B cell (primary cell): ENCODE results near the gene APCDD1L. TPM values are rescaled to one million over a fixed set of nuclear protein-coding genes. Genes with fewer than 3 reads are reported as not detected.
"Not testable (repeated sequence)": the region's sequence is repeated elsewhere in the genome, so short reads cannot be mapped to it uniquely, and the experiment has no call there.

Source experiments
- ATAC-seq: fragments of 200-7000 bp; cut with Tn5 transposase; one replicate; pipeline ENCODE4 v1.10.0; 2021; ENCODE audit warnings: low read depth, mild to moderate bottlenecking, moderate number of reproducible peaks, moderate library complexity
- CTCF ChIA-PET: fragments of 350-600 bp; sonication (Branson Sonifier 250); formaldehyde crosslinking; loops from one replicate; lab custom pipeline; 2021; ENCODE audit warnings: antibody characterized with exemption, inconsistent platforms; lab: Charles Lee
- POLR2A ChIA-PET: fragments of 350-600 bp; sonication (Branson Sonifier 250); formaldehyde crosslinking; loops from one replicate; lab custom pipeline; 2021; ENCODE audit warnings: antibody characterized with exemption; lab: Charles Lee
- DNase-seq: peaks from one replicate; pipeline ENCODE4 v3.0.0; 2013
- H2AFZ ChIP-seq: 2 replicates; pipeline ENCODE4 v1.6.1; 2012; ENCODE audit warnings: mild to moderate bottlenecking, low read depth, low read length; ENCODE audit not compliant: insufficient read depth, poor library complexity, severe bottlenecking
- H3K27ac ChIP-seq, 2 donors: 1 replicate in 1 of 2; 2 replicates in 1 of 2; pipeline ENCODE4 v1.5.1; 2012 to 2013; ENCODE audit warnings: low read length in 2 of 2, mild to moderate bottlenecking in 2 of 2, moderate library complexity in 1 of 2
- H3K27me3 ChIP-seq, 4 experiments: fragments of 200-600 bp in 1 of 4; sonication (generic) in 1 of 4; replicated peaks in 1 of 4; 1 replicate in 2 of 4; 2 replicates in 2 of 4; pipeline versions ENCODE4 v1.6.1 to v1.7.0; 2013 to 2016; ENCODE audit warnings: low read length in 3 of 4, mild to moderate bottlenecking in 2 of 4, mixed read lengths in 1 of 4, moderate library complexity in 1 of 4; ENCODE audit not compliant: insufficient read depth in 4 of 4, control insufficient read depth in 3 of 4; ENCODE audit errors: control extremely low read depth in 1 of 4
- H3K36me3 ChIP-seq, 2 experiments: replicated peaks in 1 of 2; 1 replicate in 1 of 2; 2 replicates in 1 of 2; pipeline versions ENCODE4 v1.6.1 to v1.7.1; 2013; ENCODE audit warnings: low read length in 1 of 2; ENCODE audit not compliant: insufficient read depth in 2 of 2, control insufficient read depth in 1 of 2; ENCODE audit errors: control extremely low read depth in 1 of 2, extremely low read depth in 1 of 2
- H3K4me1 ChIP-seq, 2 donors: fragments of 200-600 bp in 1 of 2; sonication (generic) in 1 of 2; 1 replicate in 1 of 2; 2 replicates in 1 of 2; pipeline versions ENCODE4 v1.5.1 to v1.6.1; 2013 to 2017; ENCODE audit warnings: low read length in 2 of 2; ENCODE audit not compliant: control insufficient read depth in 2 of 2, insufficient read depth in 2 of 2
- H3K4me2 ChIP-seq: replicated peaks from 2 replicates; pipeline ENCODE3; 2012; ENCODE audit warnings: mild to moderate bottlenecking, low read depth, low read length; ENCODE audit not compliant: poor library complexity, severe bottlenecking
- H3K4me3 ChIP-seq, 5 experiments: fragments of 200-600 bp in 1 of 5; sonication (generic) in 1 of 5; 1 replicate in 3 of 5; 2 replicates in 2 of 5; pipeline versions ENCODE4 v1.5.1 to v1.7.0; 2011 to 2016; ENCODE audit warnings: low read length in 4 of 5, mild to moderate bottlenecking in 4 of 5, low read depth in 2 of 5, control low read depth in 1 of 5, moderate library complexity in 1 of 5; ENCODE audit not compliant: insufficient read depth in 1 of 5; ENCODE audit errors: control extremely low read depth in 1 of 5, extremely low read depth in 1 of 5
- H3K79me2 ChIP-seq: fragments of 200-600 bp; sonication (generic); one replicate; pipeline ENCODE4 v1.6.0; 2016; ENCODE audit warnings: low read length; ENCODE audit not compliant: control insufficient read depth, insufficient read depth
- H3K9ac ChIP-seq: fragments of 200-600 bp; sonication (generic); 2 replicates; pipeline ENCODE4 v1.6.1; 2017; ENCODE audit warnings: mild to moderate bottlenecking, low read length, moderate library complexity
- H3K9me3 ChIP-seq, 3 donors: one replicate each; pipeline versions ENCODE4 v1.6.1 to v1.7.1; 2013; ENCODE audit warnings: low read length in 2 of 3; ENCODE audit not compliant: control insufficient read depth in 2 of 3, insufficient read depth in 1 of 3; ENCODE audit errors: control extremely low read depth in 1 of 3
- H4K20me1 ChIP-seq: 2 replicates; pipeline ENCODE4 v1.6.0; 2012; ENCODE audit warnings: mild to moderate bottlenecking, low read length; ENCODE audit not compliant: insufficient read depth, control insufficient read depth, poor library complexity, severe bottlenecking
- H3K27ac Mint-ChIP-seq: one replicate; pipeline ENCODE4 v1.8.0; 2021; ENCODE audit warnings: mixed read lengths
- H3K27me3 Mint-ChIP-seq: one replicate; pipeline ENCODE4 v1.8.0; 2021; ENCODE audit warnings: mixed read lengths
- H3K4me1 Mint-ChIP-seq: one replicate; pipeline ENCODE4 v1.8.0; 2021; ENCODE audit warnings: mixed read lengths
- H3K4me3 Mint-ChIP-seq: one replicate; pipeline ENCODE4 v1.8.0; 2021; ENCODE audit warnings: mixed read lengths
- H3K9me3 Mint-ChIP-seq: one replicate; pipeline ENCODE4 v1.8.0; 2022; ENCODE audit warnings: mixed read lengths; ENCODE audit not compliant: insufficient read depth
- CTCF ChIP-seq: fragments of 200-600 bp; IDR thresholded peaks from one replicate; pipeline ENCODE4 v1.8.0; 2022; ENCODE audit warnings: antibody characterized with exemption, mild to moderate bottlenecking
- EZH2 ChIP-seq: IDR thresholded peaks from 2 replicates; pipeline ENCODE4 v1.6.1; 2012; ENCODE audit warnings: borderline replicate concordance, low read depth, mild to moderate bottlenecking, moderate library complexity, low read length; ENCODE audit not compliant: insufficient read depth, poor library complexity, severe bottlenecking
- WGBS: methylation state at CpG from one replicate; pipeline ENCODE4 v1.1.5; 2013; ENCODE audit warnings: missing lambda C conversion rate; ENCODE audit not compliant: insufficient coverage; 5-methylcytosine and 5-hydroxymethylcytosine counted together
- intact Hi-C: fragments of 100-400 bp; cut with micrococcal nuclease; formaldehyde crosslinking; loops from one replicate; pipeline ENCODE4 v1.10.0; 2022
- polyA plus RNA-seq: library from polyadenylated mRNA; depleted of rRNA; stranded (reverse); fragments of >200 nt; gene quantifications from 2 replicates; pipeline ENCODE4 v1.2.3, GENCODE V29; 2012
- total RNA-seq, 2 donors: library from RNA; stranded (reverse); fragments of 120-200 nt in 1 of 2; gene quantifications; 1 replicate in 1 of 2; 2 replicates in 1 of 2; pipeline versions ENCODE4 v1.2.3 to v1.2.4, GENCODE V29; 2013 to 2022

APCDD1L gene
- total and polyA plus RNA-seq, 2 donors (not counting 1 experiment from before 2014, with no cell fraction given): not detected

DNA sequence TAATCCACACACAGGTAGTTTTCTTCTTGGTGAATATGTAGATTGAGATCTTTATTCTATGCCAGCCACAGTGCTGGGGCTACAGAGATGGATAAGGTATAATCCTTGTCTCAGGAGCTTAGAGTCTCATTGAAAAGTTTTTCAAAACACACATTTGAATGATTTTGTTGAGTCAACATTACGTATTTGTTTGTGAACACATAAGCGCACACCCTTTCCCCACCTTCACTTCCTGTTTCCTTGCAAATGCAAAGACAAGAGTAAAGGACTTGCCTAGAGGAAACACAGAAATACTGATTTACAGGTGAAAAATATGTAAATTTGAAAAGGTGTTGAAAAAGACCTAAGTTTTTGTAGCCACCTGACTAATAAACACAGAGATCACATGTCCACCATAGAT lies 98.4 kb downstream of the APCDD1L start:
- TF ChIP-seq EZH2 (no peak), CTCF (no peak)
- H3K9me3 Mint-ChIP-seq: no peaks in the 10 kb centered on the region
- Histone ChIP-seq H3K27me3 (no peaks in the 10 kb centered on the region), H3K4me3 (no peak overlapping the region), H3K36me3 (peaks cover 5 to 25% of the 10 kb centered on the region in 2 experiments), H3K4me2 (no peak overlapping the region), H3K9ac (no peak overlapping the region), H3K79me2 (peaks cover 65% of the 10 kb centered on the region), H2AFZ (no peak overlapping the region), H3K4me1 (peaks cover 6 to 7% of the 10 kb centered on the region in 2 donors), H4K20me1 (peaks cover 45% of the 10 kb centered on the region), H3K9me3 (peaks cover 0 to 5% (median 0%) of the 10 kb centered on the region in 3 donors), H3K27ac (peak overlapping the region in 1 of 2 donors; percentile 2)
- H3K27me3 Mint-ChIP-seq: no peaks in the 10 kb centered on the region
- WGBS: no CpG with 5 or more reads among the region's 2 CpGs
- intact Hi-C loops: no loop called here
- no peak for DNase-seq
- ATAC-seq: no peak
- ChIA-PET POLR2A (no interaction called here), CTCF (no interaction called here)
- no peak overlapping the region for H3K27ac Mint-ChIP-seq
- H3K4me1 Mint-ChIP-seq: peaks cover 20% of the 10 kb centered on the region
- no peak overlapping the region for H3K4me3 Mint-ChIP-seq

DNA sequence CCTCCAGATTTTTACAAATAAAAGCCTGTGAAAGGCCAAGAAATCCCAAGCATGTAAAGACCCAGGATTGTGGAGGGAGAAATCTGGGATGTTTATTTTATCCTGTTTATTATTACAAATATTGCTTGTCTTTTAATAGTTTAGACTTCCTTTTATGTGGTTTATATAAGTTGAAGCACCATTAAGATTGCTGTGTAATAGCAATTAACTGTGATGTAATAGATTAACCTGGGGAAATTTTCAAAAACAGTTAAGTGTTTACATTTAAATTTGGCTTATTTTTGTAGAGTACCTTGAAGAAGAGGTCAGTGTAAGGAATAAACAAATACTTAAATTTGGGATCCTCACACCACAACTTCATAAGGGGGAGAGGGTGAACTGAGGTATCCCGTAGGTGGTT lies 99.1 kb downstream of the APCDD1L start:
- Mint-ChIP-seq H3K9me3 (no peaks in the 10 kb centered on the region), H3K27me3 (no peaks in the 10 kb centered on the region), H3K4me3 (no peak overlapping the region), H3K4me1 (peaks cover 20% of the 10 kb centered on the region), H3K27ac (no peak overlapping the region)
- WGBS: no CpG with 5 or more reads among the region's 1 CpG
- peaks cover 0 to 5% (median 0%) of the 10 kb centered on the region in 3 donors for H3K9me3 ChIP-seq
- POLR2A ChIA-PET: no interaction called here
- peaks cover 46% of the 10 kb centered on the region for H4K20me1 ChIP-seq
- CTCF ChIA-PET: no interaction called here
- DNase-seq: no peak
- peaks cover 5 to 20% of the 10 kb centered on the region in 2 experiments for H3K36me3 ChIP-seq
- intact Hi-C loops: no loop called here
- no peaks in the 10 kb centered on the region for H3K27me3 ChIP-seq
- H3K4me3 ChIP-seq: no peak overlapping the region
- no peak overlapping the region for H3K9ac ChIP-seq
- peaks cover 67% of the 10 kb centered on the region for H3K79me2 ChIP-seq
- no peak overlapping the region for H2AFZ ChIP-seq
- no peak overlapping the region for H3K27ac ChIP-seq
- no peak overlapping the region for H3K4me2 ChIP-seq
- no peak for ATAC-seq
- TF ChIP-seq EZH2 (no peak), CTCF (no peak)
- peaks cover 6 to 7% of the 10 kb centered on the region in 2 donors for H3K4me1 ChIP-seq

DNA sequence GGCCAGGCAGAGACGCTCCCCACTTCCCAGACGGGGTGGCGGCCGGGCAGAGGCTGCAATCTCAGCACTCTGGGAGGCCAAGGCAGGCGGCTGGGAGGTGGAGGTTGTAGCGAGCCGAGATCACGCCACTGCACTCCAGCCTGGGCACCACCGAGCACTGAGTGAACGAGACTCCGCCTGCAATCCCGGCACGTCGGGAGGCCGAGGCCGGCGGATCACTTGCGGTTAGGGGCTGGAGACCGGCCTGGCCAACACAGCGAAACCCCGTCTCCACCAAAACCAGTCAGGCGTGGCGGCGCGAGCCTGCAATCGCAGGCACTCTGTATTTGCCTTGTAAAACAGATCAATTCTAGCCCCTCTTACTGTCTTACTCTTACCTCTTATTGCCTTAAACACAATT lies 100.4 kb downstream of the APCDD1L start:
- H3K4me1 Mint-ChIP-seq: peaks cover 29% of the 10 kb centered on the region
- DNase-seq, H3K9me3 ChIP-seq, H3K4me1 ChIP-seq, H3K9me3 Mint-ChIP-seq, CTCF ChIA-PET, H3K27me3 Mint-ChIP-seq, H2AFZ ChIP-seq, H3K9ac ChIP-seq, intact Hi-C loops, H3K4me3 Mint-ChIP-seq, H3K27me3 ChIP-seq, H3K27ac ChIP-seq, H3K4me3 ChIP-seq, H3K27ac Mint-ChIP-seq, ATAC-seq, POLR2A ChIA-PET, H3K4me2 ChIP-seq: not testable (repeated sequence)
- no CpG with 5 or more reads among the region's 26 CpGs for WGBS
- H3K79me2 ChIP-seq: peaks cover 69% of the 10 kb centered on the region
- peaks cover 53% of the 10 kb centered on the region for H4K20me1 ChIP-seq
- H3K36me3 ChIP-seq: peaks cover 5 to 11% of the 10 kb centered on the region in 2 experiments
